OCI-LY7 (cell line): ENCODE results near the gene GATAD2A. TPM values are rescaled to one million over a fixed set of nuclear protein-coding genes. Genes with fewer than 3 reads are reported as not detected.

Experiments
- BruUV-seq: library from RNA; stranded (reverse); fragments of 400-500 nt; replicated peaks from 2 replicates; lab custom pipeline; 2021; lab: Mats Ljungman, UMichigan
- CTCF ChIA-PET: fragments of 300-600 bp; sonication (Branson Sonifier 250); formaldehyde crosslinking; loops from one replicate; lab custom pipeline; 2022; ENCODE audit warnings: antibody characterized with exemption; ENCODE audit not compliant: unreplicated experiment; lab: Charles Lee
- POLR2A ChIA-PET: fragments of 300-600 bp; sonication (Branson Sonifier 250); formaldehyde crosslinking; loops from one replicate; lab custom pipeline; 2022; ENCODE audit warnings: antibody characterized with exemption; lab: Charles Lee
- DNase-seq: peaks from one replicate; pipeline ENCODE4 v3.0.0-alpha.2; 2015; ENCODE audit warnings: low spot score
- H2AFZ ChIP-seq: fragments of 200-600 bp; sonication (generic), shearing (Covaris generic); 2 replicates; pipeline ENCODE4 v1.6.1; 2014; ENCODE audit warnings: mild to moderate bottlenecking, antibody characterized with exemption, low read length, moderate library complexity
- H3K27ac ChIP-seq: fragments of 200-600 bp; sonication (generic); 2 replicates; pipeline ENCODE4 v1.5.1; 2014; ENCODE audit warnings: mixed run types, low read depth, mild to moderate bottlenecking, moderate library complexity, low read length, inconsistent platforms; ENCODE audit not compliant: poor library complexity, severe bottlenecking
- H3K36me3 ChIP-seq: fragments of 200-600 bp; sonication (generic); 2 replicates; pipeline ENCODE4 v1.6.1; 2014; ENCODE audit warnings: mild to moderate bottlenecking, antibody characterized with exemption, low read length, moderate library complexity, mixed read lengths; ENCODE audit not compliant: insufficient read depth
- H3K4me1 ChIP-seq: fragments of 200-600 bp; sonication (generic); 2 replicates; pipeline ENCODE4 v1.5.1; 2014; ENCODE audit warnings: mild to moderate bottlenecking, low read length; ENCODE audit not compliant: insufficient read depth, poor library complexity, severe bottlenecking
- H3K4me2 ChIP-seq: fragments of 200-600 bp; sonication (generic); 2 replicates; pipeline ENCODE4 v1.6.1; 2014; ENCODE audit warnings: mild to moderate bottlenecking, low read length
- H3K4me3 ChIP-seq: fragments of 200-600 bp; sonication (generic); 2 replicates; pipeline ENCODE4 v1.5.1; 2014; ENCODE audit warnings: mild to moderate bottlenecking, low read depth, low read length; ENCODE audit not compliant: poor library complexity, severe bottlenecking
- H3K79me2 ChIP-seq: fragments of 200-600 bp; sonication (generic); 2 replicates; pipeline ENCODE4 v1.6.1; 2016; ENCODE audit warnings: low read depth, mild to moderate bottlenecking, low read length, moderate library complexity, mixed read lengths; ENCODE audit not compliant: insufficient read depth
- H3K9me2 ChIP-seq: fragments of 200-600 bp; sonication (generic); 2 replicates; pipeline ENCODE4 v1.6.1; 2016; ENCODE audit warnings: mild to moderate bottlenecking, low read length, mixed read lengths; ENCODE audit not compliant: insufficient read depth
- H3K9me3 ChIP-seq: fragments of 200-600 bp; sonication (generic); 2 replicates; pipeline ENCODE4 v1.6.1; 2014; ENCODE audit warnings: mild to moderate bottlenecking, mixed run types, low read length, mixed read lengths
- H4K20me1 ChIP-seq: fragments of 200-600 bp; sonication (generic); 2 replicates; pipeline ENCODE4 v1.6.1; 2014; ENCODE audit warnings: mild to moderate bottlenecking, antibody characterized with exemption, low read length, moderate library complexity, mixed read lengths; ENCODE audit not compliant: insufficient read depth
- CTCF ChIP-seq: fragments of 200-600 bp; sonication (generic); conservative IDR thresholded peaks from 2 replicates; pipeline ENCODE4 v1.5.1; 2014; ENCODE audit warnings: mild to moderate bottlenecking, antibody characterized with exemption, low read length, moderate library complexity, mixed read lengths
- EZH2phosphoT487 ChIP-seq: fragments of 200-600 bp; sonication (generic); IDR thresholded peaks from 2 replicates; pipeline ENCODE4 v1.6.1; 2018; ENCODE audit warnings: low read depth, borderline replicate concordance, mild to moderate bottlenecking, mixed run types, antibody characterized with exemption, low read length, moderate library complexity, mixed read lengths
- intact Hi-C: fragments of 100-400 bp; cut with micrococcal nuclease; formaldehyde crosslinking; loops from one replicate; pipeline ENCODE4 v1.10.0; 2022; ENCODE audit not compliant: unreplicated experiment
- total RNA-seq, 2 experiments: library from RNA; depleted of rRNA in 1 of 2; stranded (reverse); fragments of >200 nt in 1 of 2; shearing (Covaris generic) in 1 of 2; gene quantifications; 2 replicates each; pipeline ENCODE4 v1.2.3, GENCODE V29; 2014 to 2022

The GATAD2A gene
- total RNA-seq, 2 experiments from 2014 or later = 62.8 to 156 TPM

GRCh38 chr19:19529783-19530422, 124.4 kb downstream of the GATAD2A start:
- Histone ChIP-seq H3K9me2 (no peaks in the 10 kb centered on the region), H3K27ac (no peak overlapping the region), H3K79me2 (peaks cover 9% of the 10 kb centered on the region; the same call in 1 of the 2 replicates), H3K4me2 (no peak overlapping the region), H3K36me3 (peaks cover 54% of the 10 kb centered on the region), H4K20me1 (no peaks in the 10 kb centered on the region), H3K9me3 (no peaks in the 10 kb centered on the region), H3K4me1 (peaks cover 26% of the 10 kb centered on the region), H3K4me3 (no peak overlapping the region), H2AFZ (no peak overlapping the region)
- DNase-seq = no peak
- TF ChIP-seq EZH2phosphoT487 = no peak
- TF ChIP-seq CTCF = no peak
- intact Hi-C loops = loop anchor here (10.0 kb wide), 1 partner anchor 215 kb away; no protein-coding TSS in a partner anchor
- BruUV-seq = no TSS peak
- ChIA-PET CTCF (interaction anchor here (0.6 kb wide), 1 partner anchor 23 kb away, joined by 3 read pairs; no protein-coding TSS in a partner anchor), POLR2A (interaction anchor here (1.0 kb wide), 1 partner anchor 23 kb away, joined by 5 read pairs; no protein-coding TSS in a partner anchor)

GRCh38 chr19:19530423-19530804, 124.9 kb downstream of the GATAD2A start:
- Histone ChIP-seq H3K9me2 (no peaks in the 10 kb centered on the region), H2AFZ (no peak overlapping the region), H3K9me3 (no peaks in the 10 kb centered on the region), H3K4me3 (no peak overlapping the region), H3K4me2 (no peak overlapping the region), H3K79me2 (peaks cover 4% of the 10 kb centered on the region; the same call in 1 of the 2 replicates), H3K36me3 (peaks cover 51% of the 10 kb centered on the region), H3K4me1 (peaks cover 21% of the 10 kb centered on the region), H3K27ac (no peak overlapping the region), H4K20me1 (no peaks in the 10 kb centered on the region)
- ChIA-PET CTCF (no interaction called here), POLR2A (interaction anchor here (1.0 kb wide), 1 partner anchor 23 kb away, joined by 5 read pairs; no protein-coding TSS in a partner anchor)
- no TSS peak for BruUV-seq
- TF ChIP-seq CTCF = no peak
- no peak for TF ChIP-seq EZH2phosphoT487
- no peak for DNase-seq
- intact Hi-C loops = loop anchor here (10.0 kb wide), 1 partner anchor 214 kb away; no protein-coding TSS in a partner anchor

- ChIA-PET POLR2A (interaction anchor here (0.7 to 0.8 kb wide), 2 partner anchors 42 to 421 kb away, joined by 3 to 5 read pairs; no protein-coding TSS in a partner anchor), CTCF (no interaction called here)
- BruUV-seq = no TSS peak
- Histone ChIP-seq H3K4me1 (peaks cover 17% of the 10 kb centered on the region), H3K9me3 (no peaks in the 10 kb centered on the region), H3K9me2 (no peaks in the 10 kb centered on the region), H4K20me1 (no peaks in the 10 kb centered on the region), H3K27ac (no peak overlapping the region), H2AFZ (no peak overlapping the region), H3K79me2 (no peaks in the 10 kb centered on the region), H3K4me3 (no peak overlapping the region), H3K36me3 (peaks cover 46% of the 10 kb centered on the region), H3K4me2 (no peak overlapping the region)
- TF ChIP-seq EZH2phosphoT487 (no peak), CTCF (no peak)
- intact Hi-C loops = loop anchor here (10.0 kb wide), 1 partner anchor 214 kb away; no protein-coding TSS in a partner anchor
- DNase-seq = no peak
Observed at GRCh38 chr19:19530889-19531288, 125.4 kb downstream of the GATAD2A start.
